Esophagus muscularis mucosa (tissue), 4 donors: ENCODE results near the gene CD46. TPM values are rescaled to one million over a fixed set of nuclear protein-coding genes. Genes with fewer than 3 reads are reported as not detected.

Source experiments
- DNase-seq: peaks from one replicate; pipeline ENCODE4 v3.0.0-alpha.2; 2017; ENCODE audit errors: extremely low spot score
- H3K27ac ChIP-seq, 4 donors: fragments of 200-600 bp; sonication (generic); replicated peaks in 1 of 4; 1 replicate in 3 of 4; 2 replicates in 1 of 4; pipeline ENCODE4 v1.5.1; 2016 to 2019; ENCODE audit warnings: mild to moderate bottlenecking in 1 of 4
- H3K27me3 ChIP-seq, 4 donors: fragments of 200-600 bp; sonication (generic); one replicate each; pipeline versions ENCODE4 v1.5.1 to v1.6.0; 2016 to 2019
- H3K36me3 ChIP-seq, 4 donors: fragments of 200-600 bp; sonication (generic); one replicate each; pipeline ENCODE4 v1.5.1; 2016 to 2019
- H3K4me1 ChIP-seq, 4 donors: fragments of 200-600 bp; sonication (generic); one replicate each; pipeline ENCODE4 v1.5.1; 2016 to 2019
- H3K4me3 ChIP-seq, 4 donors: fragments of 200-600 bp; sonication (generic); 1 replicate in 2 of 4; 2 replicates in 2 of 4; pipeline ENCODE4 v1.5.1; 2016 to 2019; ENCODE audit warnings: mild to moderate bottlenecking in 4 of 4, moderate library complexity in 1 of 4
- H3K9me3 ChIP-seq, 4 donors: fragments of 200-600 bp; sonication (generic); 1 replicate in 3 of 4; 2 replicates in 1 of 4; pipeline ENCODE4 v1.5.1; 2016 to 2019
- EP300 ChIP-seq: sonication (generic); formaldehyde crosslinking; IDR thresholded peaks from one replicate; pipeline ENCODE4 v1.6.1; 2017; ENCODE audit warnings: antibody characterized with exemption
- POLR2A ChIP-seq: fragments of 450-650 bp; IDR thresholded peaks from one replicate; pipeline ENCODE4 v1.6.1; 2017; ENCODE audit warnings: antibody characterized with exemption, moderate library complexity, mild to moderate bottlenecking, low read depth
- POLR2AphosphoS5 ChIP-seq, 2 donors: sonication (generic); formaldehyde crosslinking; IDR thresholded peaks; one replicate each; pipeline ENCODE4 v1.6.1; 2017; ENCODE audit warnings: antibody characterized with exemption in 2 of 2
- WGBS: methylation state at CpG from one replicate; pipeline ENCODE4 v1.1.5; 2018; 5-methylcytosine and 5-hydroxymethylcytosine counted together
- intact Hi-C: fragments of 100-400 bp; cut with DNase I; formaldehyde crosslinking; loops from one replicate; pipeline ENCODE4 v1.15.1; 2023
- total RNA-seq, 4 donors: library from RNA; depleted of rRNA; stranded (reverse); fragments of >200 nt; gene quantifications; one replicate each; pipeline versions ENCODE4 v1.1.0 to v1.2.1, GENCODE V29; 2016
- TF ChIP-seq, protein P1 (sequence below), 3 experiments: fragments of 200-600 bp in 2 of 3; fragments of 450-650 bp in 1 of 3; sonication (generic) in 2 of 3; IDR thresholded peaks; one replicate each; pipeline ENCODE4 v1.5.1; 2017 to 2019; ENCODE audit warnings: antibody characterized with exemption in 3 of 3, mild to moderate bottlenecking in 2 of 3, moderate library complexity in 1 of 3

The CD46 gene
- total RNA-seq, 4 donors from 2014 or later = 65.6 to 86.4 (median 69.2) TPM

DNA sequence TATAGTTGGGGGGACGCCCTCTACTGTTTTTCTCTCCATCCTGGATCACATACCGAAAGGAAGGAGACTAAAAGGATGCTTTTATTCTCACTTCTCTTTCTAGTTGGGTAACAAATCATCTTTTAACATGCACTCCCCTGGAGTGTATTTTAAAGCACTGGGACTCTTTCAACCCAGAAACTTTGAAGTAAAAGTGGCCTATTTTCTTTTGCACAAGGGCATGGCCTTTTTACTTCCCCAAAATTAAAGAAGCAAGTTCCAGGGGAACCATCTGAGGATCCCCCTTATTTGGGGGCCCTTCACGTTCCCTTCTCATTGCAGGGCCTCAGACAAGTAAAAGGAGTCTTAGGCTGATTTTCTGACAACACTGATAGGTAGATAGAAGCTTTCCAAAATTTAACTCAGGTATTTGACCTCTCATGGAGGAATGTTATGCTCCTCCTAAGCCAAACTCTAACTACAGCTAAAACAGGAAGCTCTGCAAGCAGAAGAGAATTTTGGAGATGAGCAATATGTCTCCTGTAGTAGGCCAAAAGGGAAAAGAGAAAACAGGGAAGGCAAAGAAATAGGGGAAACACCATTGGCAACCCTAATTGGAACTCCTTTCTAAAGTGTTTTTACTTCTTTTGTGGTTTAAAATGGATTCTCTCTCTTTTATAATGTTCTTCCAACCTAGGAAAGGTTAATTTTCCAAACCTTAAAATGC lies 8.9 kb upstream of the CD46 start:
- Histone ChIP-seq H3K4me3 (no peak overlapping the region), H3K27ac (no peak overlapping the region), H3K9me3 (no peaks in the 10 kb centered on the region), H3K4me1 (no peaks in the 10 kb centered on the region), H3K36me3 (no peaks in the 10 kb centered on the region), H3K27me3 (no peaks in the 10 kb centered on the region)
- TF ChIP-seq, protein P1, sequence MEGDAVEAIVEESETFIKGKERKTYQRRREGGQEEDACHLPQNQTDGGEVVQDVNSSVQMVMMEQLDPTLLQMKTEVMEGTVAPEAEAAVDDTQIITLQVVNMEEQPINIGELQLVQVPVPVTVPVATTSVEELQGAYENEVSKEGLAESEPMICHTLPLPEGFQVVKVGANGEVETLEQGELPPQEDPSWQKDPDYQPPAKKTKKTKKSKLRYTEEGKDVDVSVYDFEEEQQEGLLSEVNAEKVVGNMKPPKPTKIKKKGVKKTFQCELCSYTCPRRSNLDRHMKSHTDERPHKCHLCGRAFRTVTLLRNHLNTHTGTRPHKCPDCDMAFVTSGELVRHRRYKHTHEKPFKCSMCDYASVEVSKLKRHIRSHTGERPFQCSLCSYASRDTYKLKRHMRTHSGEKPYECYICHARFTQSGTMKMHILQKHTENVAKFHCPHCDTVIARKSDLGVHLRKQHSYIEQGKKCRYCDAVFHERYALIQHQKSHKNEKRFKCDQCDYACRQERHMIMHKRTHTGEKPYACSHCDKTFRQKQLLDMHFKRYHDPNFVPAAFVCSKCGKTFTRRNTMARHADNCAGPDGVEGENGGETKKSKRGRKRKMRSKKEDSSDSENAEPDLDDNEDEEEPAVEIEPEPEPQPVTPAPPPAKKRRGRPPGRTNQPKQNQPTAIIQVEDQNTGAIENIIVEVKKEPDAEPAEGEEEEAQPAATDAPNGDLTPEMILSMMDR (IDR thresholded peaks at IDR 0.05) = no peak
- TF ChIP-seq EP300 = no peak
- TF ChIP-seq POLR2A = no peak
- no peak for TF ChIP-seq POLR2AphosphoS5 (IDR thresholded peaks at IDR 0.05)
- 94% methylated on average over 3 of the region's 3 CpGs for WGBS
- no peak for DNase-seq
- intact Hi-C loops = no loop called here

DNA sequence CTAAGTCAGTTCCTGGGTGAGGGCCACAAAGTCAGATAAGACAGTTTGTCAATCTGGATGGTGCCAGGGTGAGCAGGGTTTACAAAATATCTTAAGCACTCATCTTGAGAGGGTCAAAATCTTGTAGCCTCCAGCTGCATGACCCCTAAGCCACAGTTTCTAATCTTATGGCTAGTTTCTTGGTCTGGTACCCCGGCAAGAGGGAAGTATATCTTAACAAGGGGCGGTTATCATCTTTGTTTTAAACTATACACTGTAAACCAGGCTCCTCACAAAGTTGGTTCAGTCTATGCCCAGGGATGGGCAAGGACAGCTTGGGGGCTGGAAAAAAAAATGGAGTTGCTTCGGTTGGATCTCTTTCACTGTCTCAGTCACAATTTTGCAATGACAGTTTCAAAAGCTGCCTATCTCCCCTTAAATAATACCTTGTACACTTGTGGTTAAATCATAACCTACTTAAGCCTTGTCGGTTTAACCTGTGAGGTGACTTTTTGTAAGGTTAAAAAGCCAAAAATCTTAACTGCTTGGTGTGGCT lies 7.8 kb upstream of the CD46 start:
- 88% methylated on average over 4 of the region's 4 CpGs for WGBS
- no peaks in the 10 kb centered on the region for H3K9me3 ChIP-seq
- no peak overlapping the region for H3K4me3 ChIP-seq
- H3K36me3 ChIP-seq = no peaks in the 10 kb centered on the region
- H3K27me3 ChIP-seq = no peaks in the 10 kb centered on the region
- intact Hi-C loops = no loop called here
- DNase-seq = no peak
- TF ChIP-seq EP300 (no peak), POLR2A (no peak), POLR2AphosphoS5 (IDR thresholded peaks at IDR 0.05) (no peak)
- TF ChIP-seq, protein P1 (IDR thresholded peaks at IDR 0.05) = no peak
- H3K27ac ChIP-seq = no peak overlapping the region
- no peaks in the 10 kb centered on the region for H3K4me1 ChIP-seq

DNA sequence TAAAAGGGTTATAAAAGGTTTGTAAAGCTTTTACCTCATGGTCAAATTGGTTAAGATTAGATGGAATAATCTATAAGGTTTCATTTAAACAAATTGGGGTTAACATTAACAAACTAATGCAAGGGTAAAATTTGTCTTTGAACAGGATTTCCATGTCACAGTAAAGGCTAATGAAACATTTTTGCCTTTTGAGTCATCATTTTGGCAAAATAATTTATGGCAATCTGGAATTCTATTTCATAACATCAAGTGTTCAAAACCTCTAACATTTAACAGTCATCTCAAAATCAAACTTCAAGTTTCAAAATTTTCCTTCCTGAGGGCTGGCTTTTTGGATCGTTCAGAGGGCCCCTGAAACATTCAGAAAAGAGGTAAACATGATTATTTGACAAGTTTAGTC lies 6.6 kb upstream of the CD46 start:
- no peak for DNase-seq
- 48% methylated on average over 1 of the region's 1 CpG for WGBS
- TF ChIP-seq POLR2AphosphoS5 (IDR thresholded peaks at IDR 0.05) (no peak), EP300 (no peak), POLR2A (no peak)
- TF ChIP-seq, protein P1 (IDR thresholded peaks at IDR 0.05) = no peak
- intact Hi-C loops = no loop called here
- H3K27me3 ChIP-seq = no peaks in the 10 kb centered on the region
- no peaks in the 10 kb centered on the region for H3K36me3 ChIP-seq
- H3K27ac ChIP-seq = no peak overlapping the region
- H3K4me1 ChIP-seq = peaks cover 0 to 3% (median under 1%) of the 10 kb centered on the region in 4 donors
- no peak overlapping the region for H3K4me3 ChIP-seq
- H3K9me3 ChIP-seq = no peaks in the 10 kb centered on the region

DNA sequence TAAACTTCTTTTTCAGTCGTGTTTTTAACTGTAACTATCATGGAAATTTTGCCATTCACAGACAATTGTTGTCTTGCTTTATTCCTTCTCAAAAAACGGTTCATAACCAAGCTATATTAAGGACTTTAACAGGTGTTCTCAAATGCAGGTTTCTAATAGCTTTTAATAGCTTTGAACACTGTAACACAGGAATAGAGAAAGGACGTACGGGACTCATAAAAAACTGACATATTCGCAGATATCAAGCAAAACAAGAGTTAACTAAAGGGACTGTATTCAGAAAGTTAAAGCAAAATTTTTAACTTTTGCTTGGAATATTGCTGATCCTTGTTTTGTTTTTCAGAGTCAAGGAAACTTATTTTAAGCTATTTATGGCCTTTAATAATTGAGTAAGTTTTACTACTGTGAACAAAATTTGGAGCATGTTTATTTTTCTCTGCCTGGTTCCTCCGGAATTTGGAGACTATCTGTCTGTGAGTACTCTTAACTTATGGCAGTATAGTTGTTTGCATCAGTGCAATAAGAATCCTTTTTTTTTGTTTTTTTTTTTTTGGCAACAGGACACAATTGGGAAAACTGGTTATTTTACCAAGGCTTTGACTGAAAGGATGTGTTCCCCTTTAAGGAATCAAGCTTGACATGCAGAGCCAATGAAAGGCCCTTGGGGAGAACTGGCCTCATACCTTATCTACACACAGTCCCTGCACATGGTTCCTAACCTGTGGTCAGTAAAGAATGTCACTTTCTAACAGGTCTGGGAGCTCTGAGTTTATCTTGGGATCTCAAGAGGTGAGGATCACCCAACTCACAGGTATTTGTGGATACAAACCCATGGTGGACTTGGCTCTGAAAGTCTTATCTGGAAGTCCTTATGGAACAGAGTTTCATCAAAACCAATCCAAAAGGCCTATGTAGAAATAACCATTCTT lies 5.8 kb upstream of the CD46 start:
- no peak for DNase-seq
- intact Hi-C loops = no loop called here
- no peaks in the 10 kb centered on the region for H3K27me3 ChIP-seq
- H3K4me1 ChIP-seq = peaks cover 6 to 10% (median 9%) of the 10 kb centered on the region in 4 donors
- H3K9me3 ChIP-seq = no peaks in the 10 kb centered on the region
- no peak overlapping the region for H3K27ac ChIP-seq
- H3K36me3 ChIP-seq = no peaks in the 10 kb centered on the region
- H3K4me3 ChIP-seq = no peak overlapping the region
- WGBS = 84% methylated on average over 6 of the region's 6 CpGs
- TF ChIP-seq POLR2AphosphoS5 (IDR thresholded peaks at IDR 0.05) = no peak
- TF ChIP-seq, protein P1 (IDR thresholded peaks at IDR 0.05) = no peak
- TF ChIP-seq EP300 = no peak
- no peak for TF ChIP-seq POLR2A
